SU-DHL-6 (cell line): ENCODE measurements around the gene C3orf80.

ENCODE experiments used
- H2AFZ ChIP-seq: fragments of 200-600 bp; sonication (generic); 2 replicates; pipeline ENCODE4 v1.6.1; 2014; ENCODE audit warnings: low read depth, mild to moderate bottlenecking, moderate library complexity, mixed read lengths, antibody characterized with exemption, low read length; ENCODE audit not compliant: severe bottlenecking
- H3F3A ChIP-seq: fragments of 200-600 bp; shearing (Covaris generic); 2 replicates; pipeline ENCODE4 v1.6.0; 2016; ENCODE audit warnings: antibody characterized with exemption, mild to moderate bottlenecking; ENCODE audit not compliant: insufficient read depth
- H3K27ac ChIP-seq: fragments of 200-600 bp; sonication (generic); 2 replicates; pipeline ENCODE4 v1.5.1; 2016; ENCODE audit warnings: low read depth, mild to moderate bottlenecking, low read length, moderate library complexity, mixed read lengths
- H3K27me3 ChIP-seq: fragments of 200-600 bp; sonication (generic), shearing (Covaris generic); 2 replicates; pipeline ENCODE4 v1.6.0; 2014; ENCODE audit warnings: mild to moderate bottlenecking, low read length
- H3K36me3 ChIP-seq: fragments of 200-600 bp; sonication (generic); 2 replicates; pipeline ENCODE4 v1.6.1; 2014; ENCODE audit warnings: mild to moderate bottlenecking, low read length, mixed read lengths
- H3K4me2 ChIP-seq: fragments of 300-600, 200-600 bp; shearing (Covaris generic), sonication (generic); 2 replicates; pipeline ENCODE4 v1.6.0; 2014; ENCODE audit warnings: low read length, low read depth, mild to moderate bottlenecking; ENCODE audit not compliant: poor library complexity, severe bottlenecking
- H3K4me3 ChIP-seq: fragments of 200-600 bp; sonication (generic); 2 replicates; pipeline ENCODE4 v1.5.1; 2014; ENCODE audit warnings: antibody characterized with exemption, low read length, mild to moderate bottlenecking, mixed read lengths; ENCODE audit not compliant: insufficient read depth, poor library complexity, severe bottlenecking
- H3K79me2 ChIP-seq: fragments of 200-600 bp; sonication (generic); 2 replicates; pipeline ENCODE4 v1.6.1; 2014; ENCODE audit warnings: mild to moderate bottlenecking, low read length, moderate library complexity; ENCODE audit not compliant: insufficient read depth
- H3K9ac ChIP-seq: fragments of 200-600 bp; sonication (generic); 2 replicates; pipeline ENCODE4 v1.7.0; 2014; ENCODE audit warnings: mild to moderate bottlenecking, low read length
- H3K9me2 ChIP-seq: fragments of 200-600 bp; sonication (generic); replicated peaks from 2 replicates; pipeline ENCODE4 v1.6.1; 2014; ENCODE audit warnings: low read length; ENCODE audit not compliant: insufficient read depth
- H3K9me3 ChIP-seq: fragments of 200-600 bp; sonication (generic); 2 replicates; pipeline ENCODE4 v1.6.1; 2014; ENCODE audit warnings: low read length, mixed read lengths; ENCODE audit not compliant: insufficient read depth
- H4K20me1 ChIP-seq: fragments of 200-600 bp; sonication (generic); 2 replicates; pipeline ENCODE4 v1.6.1; 2014; ENCODE audit warnings: low read depth, mild to moderate bottlenecking, antibody characterized with exemption, low read length, moderate library complexity, mixed read lengths
- EZH2phosphoT487 ChIP-seq: fragments of 200-600 bp; sonication (generic), shearing (Covaris generic); conservative IDR thresholded peaks from 2 replicates; pipeline ENCODE4 v1.6.1; 2018; ENCODE audit warnings: mild to moderate bottlenecking, antibody characterized with exemption, low read length, moderate library complexity, mixed read lengths
- TF ChIP-seq, protein P1 (sequence below): fragments of 200-600 bp; sonication (generic); IDR thresholded peaks from one replicate; pipeline ENCODE4 v1.5.1; 2017; ENCODE audit warnings: antibody characterized with exemption, mild to moderate bottlenecking, low read length, moderate library complexity; ENCODE audit not compliant: insufficient read depth, poor library complexity, severe bottlenecking

The C3orf80 gene

GRCh38 chr3:160195106-160195505, 30.1 kb upstream of the C3orf80 start:
- Histone ChIP-seq H2AFZ (no peak overlapping the region), H3K9ac (no peak overlapping the region), H3K27me3 (no peaks in the 10 kb centered on the region), H3K79me2 (no peaks in the 10 kb centered on the region), H3K27ac (no peak overlapping the region), H3K4me2 (no peak overlapping the region), H3K9me3 (no peaks in the 10 kb centered on the region), H3K9me2 (no peaks in the 10 kb centered on the region), H4K20me1 (no peaks in the 10 kb centered on the region), H3K4me3 (no peak overlapping the region), H3K36me3 (no peaks in the 10 kb centered on the region), H3F3A (no peaks in the 10 kb centered on the region)
- TF ChIP-seq, protein P1, sequence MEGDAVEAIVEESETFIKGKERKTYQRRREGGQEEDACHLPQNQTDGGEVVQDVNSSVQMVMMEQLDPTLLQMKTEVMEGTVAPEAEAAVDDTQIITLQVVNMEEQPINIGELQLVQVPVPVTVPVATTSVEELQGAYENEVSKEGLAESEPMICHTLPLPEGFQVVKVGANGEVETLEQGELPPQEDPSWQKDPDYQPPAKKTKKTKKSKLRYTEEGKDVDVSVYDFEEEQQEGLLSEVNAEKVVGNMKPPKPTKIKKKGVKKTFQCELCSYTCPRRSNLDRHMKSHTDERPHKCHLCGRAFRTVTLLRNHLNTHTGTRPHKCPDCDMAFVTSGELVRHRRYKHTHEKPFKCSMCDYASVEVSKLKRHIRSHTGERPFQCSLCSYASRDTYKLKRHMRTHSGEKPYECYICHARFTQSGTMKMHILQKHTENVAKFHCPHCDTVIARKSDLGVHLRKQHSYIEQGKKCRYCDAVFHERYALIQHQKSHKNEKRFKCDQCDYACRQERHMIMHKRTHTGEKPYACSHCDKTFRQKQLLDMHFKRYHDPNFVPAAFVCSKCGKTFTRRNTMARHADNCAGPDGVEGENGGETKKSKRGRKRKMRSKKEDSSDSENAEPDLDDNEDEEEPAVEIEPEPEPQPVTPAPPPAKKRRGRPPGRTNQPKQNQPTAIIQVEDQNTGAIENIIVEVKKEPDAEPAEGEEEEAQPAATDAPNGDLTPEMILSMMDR, result no peak
- no peak for TF ChIP-seq EZH2phosphoT487

- Histone ChIP-seq H3K36me3 (no peaks in the 10 kb centered on the region), H3K27me3 (no peaks in the 10 kb centered on the region), H3K9me3 (no peaks in the 10 kb centered on the region), H3F3A (no peaks in the 10 kb centered on the region), H3K4me2 (no peak overlapping the region), H3K9ac (no peak overlapping the region), H3K27ac (no peak overlapping the region), H3K4me3 (no peak overlapping the region), H3K79me2 (no peaks in the 10 kb centered on the region), H2AFZ (no peak overlapping the region), H3K9me2 (no peaks in the 10 kb centered on the region), H4K20me1 (no peaks in the 10 kb centered on the region)
- TF ChIP-seq EZH2phosphoT487, result no peak
- TF ChIP-seq, protein P1, result no peak
Measured at GRCh38 chr3:160196511-160197104, 28.6 kb upstream of the C3orf80 start.

DNA sequence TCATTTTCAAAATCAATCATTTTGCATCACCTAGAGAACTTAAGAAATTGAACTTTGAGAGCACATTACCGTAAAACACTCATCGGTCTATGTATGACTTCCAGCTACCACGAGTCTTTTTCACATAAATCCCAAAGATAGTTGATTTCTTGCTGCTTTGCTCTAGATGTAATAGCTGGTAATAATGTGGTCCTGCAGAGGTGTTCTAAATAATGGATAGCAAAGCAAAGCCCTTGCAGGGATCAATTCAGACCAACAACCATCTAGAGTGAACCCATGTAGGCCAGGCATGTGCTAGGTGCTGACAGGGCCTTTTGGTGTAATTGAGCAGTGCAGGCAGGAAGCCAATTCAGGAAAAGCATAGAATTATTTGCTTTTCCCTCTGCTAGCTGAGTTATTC, 26.1 kb upstream of the C3orf80 start:
- no peaks in the 10 kb centered on the region for H3K79me2 ChIP-seq
- H4K20me1 ChIP-seq, result no peaks in the 10 kb centered on the region
- no peak overlapping the region for H3K4me3 ChIP-seq
- no peaks in the 10 kb centered on the region for H3F3A ChIP-seq
- no peak overlapping the region for H3K27ac ChIP-seq
- H3K9me2 ChIP-seq, result no peaks in the 10 kb centered on the region
- TF ChIP-seq, protein P1, result no peak
- TF ChIP-seq EZH2phosphoT487, result no peak
- no peak overlapping the region for H2AFZ ChIP-seq
- H3K27me3 ChIP-seq, result no peaks in the 10 kb centered on the region
- H3K9ac ChIP-seq, result no peak overlapping the region
- H3K36me3 ChIP-seq, result no peaks in the 10 kb centered on the region
- H3K4me2 ChIP-seq, result no peak overlapping the region
- no peaks in the 10 kb centered on the region for H3K9me3 ChIP-seq
